ENCODE measurements around the gene ARPC1A.
"Not testable (repeated sequence)": the region's sequence is repeated elsewhere in the genome, so short reads cannot be mapped to it uniquely, and the experiment has no call there.

The ARPC1A gene

DNA sequence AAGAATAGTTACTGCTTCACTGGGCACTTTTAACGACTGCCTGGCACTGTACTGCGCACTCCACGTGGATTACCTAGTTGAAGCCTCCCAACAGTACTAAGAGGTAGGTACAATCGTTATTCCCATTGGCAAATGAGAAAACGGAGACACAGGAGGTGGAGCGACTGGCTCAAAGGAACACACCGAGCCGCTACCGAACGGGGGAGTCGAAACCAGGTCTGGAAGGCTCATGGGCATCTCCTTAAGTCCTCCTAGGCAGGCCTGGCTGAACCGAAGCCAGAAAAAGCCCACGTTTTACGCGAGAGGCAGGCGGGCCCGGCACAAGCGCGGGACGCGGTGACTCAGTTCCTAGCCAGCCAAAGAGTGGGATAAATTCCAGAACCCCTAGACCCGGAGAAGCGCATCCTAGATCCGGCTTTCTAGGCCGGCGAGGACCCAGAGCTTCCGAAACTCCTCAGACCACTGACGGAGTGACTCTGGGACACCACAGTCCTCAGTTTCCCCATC, 82.2 kb downstream of the ARPC1A start:
- peak in 1 of 2 donors; percentile 12 for DNase-seq (ENCODE audit: extremely low read depth in 1 of 2, low read depth in 1 of 2)

DNA sequence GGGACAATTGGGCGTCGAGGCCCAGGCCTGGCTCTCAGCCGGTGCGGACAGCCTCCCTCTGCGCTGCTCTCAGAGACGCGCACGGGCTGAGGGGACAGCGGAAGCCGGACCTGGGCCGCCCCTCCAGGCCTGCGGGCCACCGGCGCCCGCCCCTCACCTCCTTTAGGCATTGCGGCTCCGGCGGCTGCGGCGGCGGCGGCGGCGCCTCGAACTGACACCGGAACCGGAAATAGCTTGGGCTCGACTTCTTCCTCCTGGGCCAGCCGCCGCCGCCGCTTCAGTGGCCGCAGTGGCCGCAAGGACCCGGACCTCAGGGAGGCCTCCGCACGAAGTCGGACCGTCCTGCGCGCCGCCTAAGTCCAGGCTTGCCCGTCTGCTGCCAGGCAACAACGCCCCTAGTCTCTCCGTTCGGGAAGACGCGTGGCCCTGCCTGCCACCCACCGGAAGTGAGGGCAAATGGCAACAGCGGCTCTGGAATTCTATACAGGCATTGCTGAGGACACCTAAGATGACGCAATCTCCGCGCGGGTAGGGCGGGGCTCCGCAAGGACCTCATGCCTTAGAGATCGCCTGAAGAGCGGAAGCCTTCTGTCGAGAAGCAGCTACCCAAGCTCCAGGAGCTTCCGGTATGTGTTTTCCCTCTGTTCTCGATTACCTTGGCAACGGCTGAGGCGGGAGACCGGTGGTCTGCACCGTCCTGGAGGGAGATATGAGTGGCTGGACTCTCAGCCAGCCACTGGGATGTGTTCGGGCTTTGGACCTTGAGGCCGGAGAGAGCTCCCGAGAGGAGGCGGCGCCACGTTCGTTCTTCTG, 82.9 kb downstream of the ARPC1A start, which contains the start of the genes BUD31 and PDAP1:
Gene BUD31, plus strand, starts transcription at position 591 of the 813 bp plus-strand sequence. CDS start 2,124 bp downstream, outside the sequence.
Gene PDAP1, minus strand, starts transcription at position 219 of the 813 bp plus-strand sequence. Its CDS starts 49 bp downstream, at position 170.
- peak; percentile 81 to 83 for DNase-seq (ENCODE audit: extremely low read depth in 1 of 2, low read depth in 1 of 2)

DNA sequence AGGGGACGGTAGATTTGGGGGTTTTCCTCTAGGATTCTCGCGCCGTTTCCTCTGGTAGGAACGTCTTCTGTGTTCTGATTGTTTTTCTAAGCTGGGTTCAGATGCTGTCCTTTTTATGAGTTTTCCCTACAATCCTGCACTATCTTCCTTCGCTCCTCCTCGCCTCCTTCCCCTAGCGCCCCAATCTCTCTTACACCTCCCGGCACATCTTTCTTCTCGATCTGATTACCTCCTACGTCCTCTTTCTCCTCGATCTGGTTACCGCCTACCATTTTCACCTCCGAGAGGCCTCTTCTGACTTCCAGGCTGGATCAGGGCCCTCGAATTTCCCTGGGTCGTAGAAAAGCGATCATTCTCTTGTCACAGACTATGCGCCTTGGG, 83.5 kb downstream of the ARPC1A start:
- no peak for DNase-seq (ENCODE audit: extremely low read depth in 1 of 2, low read depth in 1 of 2)

DNA sequence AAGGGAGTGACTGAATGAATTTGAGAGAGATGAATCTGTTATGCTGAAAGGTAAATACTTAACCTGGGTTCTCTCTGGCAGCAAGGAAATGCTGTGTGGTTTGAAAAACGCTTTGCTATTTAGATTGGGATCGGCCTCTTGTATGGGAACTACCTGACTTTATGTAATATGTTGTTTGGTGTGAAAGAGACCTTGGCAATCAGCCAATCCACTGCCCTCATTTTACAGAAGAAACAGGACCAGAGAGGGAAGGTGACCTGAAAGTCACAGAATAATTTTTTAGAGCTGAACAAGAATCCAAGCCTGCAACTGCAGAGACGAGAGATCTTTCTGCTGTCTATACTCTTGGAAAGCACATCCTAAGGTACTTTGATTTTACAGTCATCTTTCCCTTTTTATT, 84.1 kb downstream of the ARPC1A start:
- DNase-seq (ENCODE audit: extremely low read depth in 1 of 2, low read depth in 1 of 2), result no peak

DNA sequence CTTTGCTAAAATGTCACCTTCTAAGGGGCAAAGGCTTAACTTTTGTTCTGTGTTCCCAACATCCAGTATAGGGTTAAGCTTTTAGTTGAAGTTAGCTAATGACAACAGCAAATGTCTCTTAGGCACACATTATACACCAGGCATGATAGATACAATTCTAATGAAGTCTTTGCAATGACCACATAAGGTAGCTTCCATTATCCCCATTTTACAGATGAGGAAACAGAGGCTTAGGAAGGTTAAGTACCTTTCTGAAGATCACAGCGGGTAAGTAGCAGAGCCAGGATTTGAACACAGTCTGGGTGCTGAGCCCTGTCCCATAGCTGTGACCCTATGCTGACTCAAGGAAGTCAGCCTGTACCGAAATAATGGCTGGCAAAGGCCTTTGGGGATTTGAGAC, 84.9 kb downstream of the ARPC1A start:
- no peak for DNase-seq (ENCODE audit: extremely low read depth in 1 of 2, low read depth in 1 of 2)

DNA sequence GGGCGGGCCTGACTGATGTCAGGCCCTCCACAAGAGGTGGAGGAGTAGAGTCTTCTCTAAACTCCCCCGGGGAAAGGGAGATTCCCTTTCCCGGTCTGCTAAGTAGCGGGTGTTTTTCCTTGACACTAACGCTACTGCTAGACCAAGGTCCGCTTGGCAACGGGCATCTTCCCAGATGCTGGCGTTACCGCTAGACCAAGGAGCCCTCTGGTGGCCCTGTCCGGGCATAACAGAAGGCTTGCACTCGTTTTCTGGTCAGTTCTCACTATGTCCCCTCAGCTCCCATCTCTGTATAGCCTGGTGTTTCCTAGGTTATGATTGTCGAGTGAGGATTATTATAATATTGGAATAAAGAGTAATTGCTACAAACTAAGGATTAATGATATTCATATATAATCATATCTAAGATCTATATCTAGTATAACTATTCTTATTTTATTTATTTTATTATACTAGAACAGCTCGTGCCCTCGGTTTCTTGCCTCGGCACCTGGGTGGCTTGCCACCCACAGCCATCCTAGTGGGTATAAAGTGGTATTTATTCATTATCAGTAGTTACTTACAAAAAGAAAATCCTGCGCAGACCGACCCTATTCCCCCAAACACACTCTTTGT, 89.9 kb downstream of the ARPC1A start:
- DNase-seq (ENCODE audit: extremely low read depth in 1 of 2, low read depth in 1 of 2), result not testable (repeated sequence)
